Ureter (tissue), 1 donor: Measurements from ENCODE around the gene MNS1. TPM values are rescaled to one million over a fixed set of nuclear protein-coding genes. Genes with fewer than 3 reads are reported as not detected.
"Not testable (repeated sequence)": the region's sequence is repeated elsewhere in the genome, so short reads cannot be mapped to it uniquely, and the experiment has no call there.

ENCODE experiments used
- DNase-seq: peaks from one replicate; pipeline ENCODE4 v3.0.0-alpha.2; 2020; ENCODE audit warnings: low spot score
- total RNA-seq: library from RNA; stranded (reverse); gene quantifications from one replicate; pipeline ENCODE4 v1.2.4, GENCODE V29; 2023
- donor health status: DM: yes; HTN: yes; CAD: no.

The MNS1 gene
- total RNA-seq: 1.1 TPM

GRCh38 chr15:56464893-56465520 is at the start of gene MNS1:
MNS1 (minus strand) TSS chr15:56465137; CDS start chr15:56464972, 165 bp downstream.
- peak; percentile 91 for DNase-seq

- DNase-seq: no peak
These were observed 31.7 kb upstream of the MNS1 start for GRCh38 chr15:56496635-56497034.

- no peak for DNase-seq
These were observed 30.6 kb upstream of the MNS1 start for GRCh38 chr15:56495533-56495932.

GRCh38 chr15:56495053-56495452 is 30.1 kb upstream of the MNS1 start:
- DNase-seq: no peak

GRCh38 chr15:56492791-56493555 is 28.0 kb upstream of the MNS1 start:
- DNase-seq: no peak

GRCh38 chr15:56492236-56492635 is 27.3 kb upstream of the MNS1 start:
- DNase-seq: no peak

- peak; percentile 68 for DNase-seq
These were observed 26.3 kb upstream of the MNS1 start for GRCh38 chr15:56491110-56491722.

GRCh38 chr15:56490461-56490860 is 25.5 kb upstream of the MNS1 start:
- DNase-seq: no peak

GRCh38 chr15:56486206-56486605 is 21.3 kb upstream of the MNS1 start:
- DNase-seq: not testable (repeated sequence)

GRCh38 chr15:56485426-56485825 is 20.5 kb upstream of the MNS1 start:
- not testable (repeated sequence) for DNase-seq

- DNase-seq: no peak
These were observed 19.4 kb upstream of the MNS1 start for GRCh38 chr15:56484287-56484686.

GRCh38 chr15:56475351-56475750 is 10.4 kb upstream of the MNS1 start:
- DNase-seq: no peak

- no peak for DNase-seq
These were observed 8.1 kb upstream of the MNS1 start for GRCh38 chr15:56473017-56473416.

GRCh38 chr15:56472278-56472677 is 7.3 kb upstream of the MNS1 start:
- no peak for DNase-seq

GRCh38 chr15:56471440-56472069 is 6.6 kb upstream of the MNS1 start:
- no peak for DNase-seq

GRCh38 chr15:56469483-56469882 is 4.5 kb upstream of the MNS1 start:
- DNase-seq: no peak

- no peak for DNase-seq
These were observed 3.5 kb upstream of the MNS1 start for GRCh38 chr15:56468401-56468800.

- DNase-seq: no peak
These were observed 2.7 kb upstream of the MNS1 start for GRCh38 chr15:56467616-56468015.

GRCh38 chr15:56460947-56461346 is 4.0 kb downstream of the MNS1 start:
- DNase-seq: no peak

- no peak for DNase-seq
These were observed 4.9 kb downstream of the MNS1 start for GRCh38 chr15:56460071-56460470.

- DNase-seq: no peak
These were observed 5.8 kb downstream of the MNS1 start for GRCh38 chr15:56459096-56459495.

GRCh38 chr15:56456229-56456628 is 8.7 kb downstream of the MNS1 start:
- no peak for DNase-seq

GRCh38 chr15:56454836-56455235 is 10.1 kb downstream of the MNS1 start:
- DNase-seq: no peak
